HG03280 (cell line): Measurements from ENCODE around the gene SESN3.
"Not testable (repeated sequence)": the region's sequence is repeated elsewhere in the genome, so short reads cannot be mapped to it uniquely, and the experiment has no call there.

ENCODE experiments used
- ATAC-seq: cut with Tn5 transposase; IDR thresholded peaks from one replicate; pipeline ENCODE4 v1.9.1; 2021; ENCODE audit warnings: mild to moderate bottlenecking, moderate library complexity; ENCODE audit not compliant: unreplicated experiment

The SESN3 gene, protein sequence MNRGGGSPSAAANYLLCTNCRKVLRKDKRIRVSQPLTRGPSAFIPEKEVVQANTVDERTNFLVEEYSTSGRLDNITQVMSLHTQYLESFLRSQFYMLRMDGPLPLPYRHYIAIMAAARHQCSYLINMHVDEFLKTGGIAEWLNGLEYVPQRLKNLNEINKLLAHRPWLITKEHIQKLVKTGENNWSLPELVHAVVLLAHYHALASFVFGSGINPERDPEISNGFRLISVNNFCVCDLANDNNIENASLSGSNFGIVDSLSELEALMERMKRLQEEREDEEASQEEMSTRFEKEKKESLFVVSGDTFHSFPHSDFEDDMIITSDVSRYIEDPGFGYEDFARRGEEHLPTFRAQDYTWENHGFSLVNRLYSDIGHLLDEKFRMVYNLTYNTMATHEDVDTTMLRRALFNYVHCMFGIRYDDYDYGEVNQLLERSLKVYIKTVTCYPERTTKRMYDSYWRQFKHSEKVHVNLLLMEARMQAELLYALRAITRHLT

GRCh38 chr11:95231127-95231880 lies at the start of gene SESN3:
Gene SESN3, minus strand, starts transcription at chr11:95231202. Its CDS starts 342 bp downstream, at chr11:95230860.
- ATAC-seq: peak; percentile 95

DNA sequence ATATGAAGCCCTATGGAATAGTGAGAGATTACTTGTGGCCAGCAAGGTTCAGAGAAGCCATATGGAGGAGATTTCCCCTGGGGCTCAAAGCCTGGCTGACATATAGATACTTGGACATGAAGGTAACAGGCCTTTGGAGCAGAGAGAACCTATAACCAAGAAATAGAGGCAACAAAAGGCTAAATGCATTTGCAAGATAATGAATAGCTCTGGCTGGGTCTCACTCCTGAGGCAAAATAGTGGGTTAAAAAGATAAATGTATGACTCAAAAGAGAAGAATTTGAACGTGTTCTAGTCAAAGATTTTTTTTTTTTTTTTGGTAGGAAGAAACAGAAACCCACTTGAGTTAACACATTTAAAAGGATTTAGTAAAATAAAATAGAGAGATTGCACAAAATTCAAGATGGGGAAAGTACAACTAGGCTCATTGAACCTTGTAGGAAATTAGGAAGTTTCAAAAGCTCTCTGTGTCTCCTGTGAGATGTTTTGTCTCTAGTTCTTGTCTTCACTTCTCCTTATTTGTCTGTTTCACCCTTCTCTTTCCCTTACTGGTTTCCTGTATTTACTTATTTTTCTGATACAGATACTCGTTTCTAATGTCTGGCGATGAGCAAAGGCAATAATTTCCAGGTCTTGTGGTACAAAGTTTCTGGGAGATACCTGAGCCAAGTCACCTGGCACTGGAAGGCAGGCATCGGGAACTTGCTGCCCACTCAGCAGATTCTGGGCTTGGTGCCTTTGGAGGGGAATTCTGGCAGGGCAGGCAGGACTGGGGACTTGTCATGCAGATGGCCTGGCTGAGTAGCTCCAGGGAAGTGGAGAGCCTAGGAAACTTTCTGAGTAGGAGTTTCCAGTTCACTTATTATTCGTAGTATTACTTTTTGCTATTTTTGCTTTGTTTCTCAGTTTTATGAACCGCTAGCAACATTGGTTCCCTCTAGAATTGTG lies 49.2 kb upstream of the SESN3 start:
- no peak for ATAC-seq

- ATAC-seq: no peak
These were observed 46.9 kb upstream of the SESN3 start for GRCh38 chr11:95277868-95278267.

- no peak for ATAC-seq
These were observed 45.1 kb upstream of the SESN3 start for GRCh38 chr11:95276139-95276538.

DNA sequence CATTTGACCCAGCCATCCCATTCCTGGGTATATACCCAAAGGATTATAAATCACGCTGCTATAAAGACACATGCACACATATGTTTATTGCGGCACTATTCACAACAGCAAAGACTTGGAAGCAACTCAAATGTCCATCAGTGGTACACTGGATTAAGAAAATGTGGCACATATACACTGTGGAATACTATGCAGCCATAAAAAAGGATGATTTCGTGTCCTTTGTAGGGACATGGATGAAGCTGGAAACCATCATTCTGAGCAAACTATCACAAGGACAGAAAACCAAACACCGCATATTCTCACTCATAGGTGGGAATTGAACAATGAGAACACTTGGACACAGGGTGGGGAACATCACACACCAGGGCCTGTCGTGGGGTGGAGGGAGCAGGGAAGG lies 42.6 kb upstream of the SESN3 start:
- not testable (repeated sequence) for ATAC-seq

DNA sequence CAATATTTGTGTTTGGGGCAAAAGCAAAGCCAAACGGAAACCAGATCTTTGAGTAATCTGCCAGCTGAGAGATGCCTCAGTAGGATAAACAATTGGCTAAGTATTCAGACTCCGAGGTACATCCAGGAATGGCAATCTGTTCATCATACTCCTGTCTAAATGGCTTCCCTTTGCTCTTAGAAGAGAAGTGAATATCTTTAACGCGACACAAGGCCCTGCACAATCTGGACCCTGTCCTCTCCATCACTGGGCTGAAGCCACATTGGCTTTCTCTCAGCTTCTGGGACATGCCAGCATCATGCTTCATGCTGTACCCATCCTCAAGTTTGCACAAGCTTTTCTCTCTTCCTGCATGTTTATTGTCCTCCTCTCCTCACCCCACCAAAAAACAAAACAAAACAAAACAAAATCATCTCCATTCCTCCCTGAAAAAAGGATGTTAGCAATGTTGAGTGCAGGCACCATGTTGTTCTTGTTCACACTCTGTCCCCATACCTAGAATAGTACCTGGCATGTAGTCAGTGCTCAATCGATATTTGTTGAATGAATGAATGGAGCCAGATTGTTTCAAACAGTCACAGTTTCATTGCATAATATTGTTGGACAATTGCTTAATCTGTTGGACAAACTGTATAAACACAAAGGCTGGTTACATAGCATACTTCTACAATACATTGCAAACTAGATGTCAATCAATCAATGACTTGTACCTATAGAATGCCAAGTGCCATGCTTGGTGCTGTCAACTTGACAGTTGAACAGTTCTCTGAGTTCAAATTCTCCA lies 38.2 kb upstream of the SESN3 start:
- no peak for ATAC-seq

- no peak for ATAC-seq
These were observed 37.4 kb upstream of the SESN3 start for GRCh38 chr11:95268391-95268790.

DNA sequence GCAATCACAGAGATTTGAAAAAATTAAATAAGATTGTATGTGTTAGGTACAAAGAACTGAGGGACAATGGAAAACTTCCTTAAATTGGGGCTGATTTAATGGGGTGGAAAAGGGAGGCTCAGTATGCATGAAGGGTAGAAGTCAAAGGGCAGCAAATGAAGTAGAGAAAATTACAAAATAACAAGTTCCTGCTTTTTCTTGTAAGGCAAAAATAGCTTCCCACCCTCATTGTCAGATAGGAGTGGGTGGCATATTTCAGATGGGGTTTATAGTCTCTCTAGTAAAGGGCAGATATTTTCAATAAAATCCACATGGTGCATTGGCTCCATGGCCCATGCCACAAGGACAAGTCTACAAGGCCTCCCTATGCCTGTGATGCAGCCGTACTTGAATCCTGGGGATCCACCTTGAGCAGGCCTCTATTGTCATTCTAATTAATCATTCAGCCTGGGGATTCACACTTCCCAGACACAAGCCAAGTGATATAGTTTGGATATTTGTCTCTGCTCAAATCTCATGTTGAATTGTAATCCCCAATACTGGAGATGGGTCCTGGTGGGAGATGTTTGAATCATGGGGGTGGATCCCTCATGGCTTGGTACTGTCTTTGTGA lies 36.7 kb upstream of the SESN3 start:
- ATAC-seq: no peak

GRCh38 chr11:95266751-95267374 lies 35.9 kb upstream of the SESN3 start:
- no peak for ATAC-seq

- no peak for ATAC-seq
These were observed 33.9 kb upstream of the SESN3 start for GRCh38 chr11:95264881-95265280.

GRCh38 chr11:95262994-95263765 lies 32.2 kb upstream of the SESN3 start:
- ATAC-seq: no peak

DNA sequence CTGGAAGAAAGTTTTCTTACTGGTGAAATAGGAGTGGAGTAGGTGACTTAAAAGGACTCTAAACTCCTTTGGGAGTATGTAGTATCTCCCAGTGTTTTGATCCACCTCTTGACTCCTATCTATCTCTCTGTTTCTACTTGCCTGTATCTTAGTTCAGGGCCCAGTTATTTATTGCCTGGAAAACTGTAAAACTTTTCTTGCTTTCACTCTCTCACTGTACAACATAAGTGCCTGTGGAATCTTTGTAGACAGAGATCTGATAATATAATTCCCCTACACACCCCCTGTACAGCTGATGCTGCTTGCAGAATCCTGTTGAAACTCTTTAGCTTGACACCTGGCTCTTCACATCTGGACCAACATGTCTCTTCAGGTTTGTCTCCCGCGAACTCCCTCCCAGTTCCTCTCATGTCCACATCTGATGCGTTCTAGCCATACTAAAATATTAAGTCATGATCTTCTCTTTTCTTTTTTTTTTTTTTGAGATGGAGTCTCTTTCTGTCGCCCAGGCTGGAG lies 26.5 kb upstream of the SESN3 start:
- ATAC-seq: no peak

GRCh38 chr11:95256321-95256779 lies 25.3 kb upstream of the SESN3 start:
- ATAC-seq: no peak

GRCh38 chr11:95255251-95256145 lies 24.5 kb upstream of the SESN3 start:
- no peak for ATAC-seq

- peak; percentile 22 for ATAC-seq
These were observed 23.7 kb upstream of the SESN3 start for GRCh38 chr11:95254716-95255115.

- peak; percentile 99 for ATAC-seq
These were observed 23.2 kb upstream of the SESN3 start for GRCh38 chr11:95254131-95254704.

DNA sequence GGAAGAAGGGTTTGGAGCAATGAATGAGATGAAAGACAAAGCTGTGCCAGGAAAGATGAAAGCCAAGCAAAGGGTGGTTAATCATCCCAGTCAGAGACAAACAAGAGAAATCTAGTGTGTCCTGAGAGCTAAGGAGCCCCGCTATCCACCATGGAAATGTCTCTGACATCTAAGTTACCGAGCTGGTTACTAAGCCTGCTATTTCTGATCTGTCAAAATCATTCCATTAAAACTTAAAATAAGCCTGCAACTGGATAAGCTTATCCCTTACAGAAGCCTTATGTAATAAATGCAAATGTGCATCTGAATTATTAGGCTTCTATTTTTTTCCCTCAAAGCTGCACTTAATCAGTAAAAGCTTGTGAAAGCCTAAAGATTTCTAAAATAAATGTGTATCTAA lies 22.1 kb upstream of the SESN3 start:
- ATAC-seq: no peak
